DMS 273 (cell line): Measurements from ENCODE around the gene PLCB4.

Experiments
- DNase-seq: peaks from one replicate; lab custom pipeline; 2025; ENCODE audit not compliant: unreplicated experiment; lab: John Stamatoyannopoulos, UW

PLCB4 gene

GRCh38 chr20:9416421-9416820, 347.5 kb downstream of the PLCB4 start:
- no peak for DNase-seq

- DNase-seq: no peak
Observed at GRCh38 chr20:9417665-9418064, 348.8 kb downstream of the PLCB4 start.

GRCh38 chr20:9422321-9423057, 353.6 kb downstream of the PLCB4 start:
- no peak for DNase-seq

- DNase-seq: no peak
Observed at GRCh38 chr20:9424551-9424950, 355.7 kb downstream of the PLCB4 start.

- no peak for DNase-seq
Observed at GRCh38 chr20:9427430-9428291, 358.8 kb downstream of the PLCB4 start.

- DNase-seq: no peak
Observed at GRCh38 chr20:9428292-9428607, 359.4 kb downstream of the PLCB4 start.

GRCh38 chr20:9439806-9440205, 370.9 kb downstream of the PLCB4 start:
- no peak for DNase-seq

GRCh38 chr20:9440892-9441291, 372.0 kb downstream of the PLCB4 start:
- DNase-seq: no peak

GRCh38 chr20:9441948-9442347, 373.1 kb downstream of the PLCB4 start:
- no peak for DNase-seq

- no peak for DNase-seq
Observed at GRCh38 chr20:9442858-9443257, 374.0 kb downstream of the PLCB4 start.

GRCh38 chr20:9444921-9445320, 376.0 kb downstream of the PLCB4 start:
- no peak for DNase-seq

- no peak for DNase-seq
Observed at GRCh38 chr20:9447182-9447581, 378.3 kb downstream of the PLCB4 start.

- DNase-seq: no peak
Observed at GRCh38 chr20:9453201-9453600, 384.3 kb downstream of the PLCB4 start.

- DNase-seq: no peak
Observed at GRCh38 chr20:9454791-9455190, 385.9 kb downstream of the PLCB4 start.

- no peak for DNase-seq
Observed at GRCh38 chr20:9457136-9457535, 388.2 kb downstream of the PLCB4 start.

GRCh38 chr20:9458138-9458796, 389.4 kb downstream of the PLCB4 start:
- DNase-seq: peak; percentile 33

- no peak for DNase-seq
Observed at GRCh38 chr20:9460518-9460917, 391.6 kb downstream of the PLCB4 start.

GRCh38 chr20:9467995-9468394, 399.1 kb downstream of the PLCB4 start:
- peak; percentile 17 for DNase-seq

- no peak for DNase-seq
Observed at GRCh38 chr20:9474835-9475415, 406.0 kb downstream of the PLCB4 start.

- DNase-seq: no peak
Observed at GRCh38 chr20:9475456-9475855, 406.6 kb downstream of the PLCB4 start.

GRCh38 chr20:9476174-9476573, 407.3 kb downstream of the PLCB4 start:
- no peak for DNase-seq

GRCh38 chr20:9476637-9477036, 407.8 kb downstream of the PLCB4 start:
- DNase-seq: no peak
